Sigmoid colon (tissue), 7 donors: ENCODE results near the gene POLG. TPM values are rescaled to one million over a fixed set of nuclear protein-coding genes. Genes with fewer than 3 reads are reported as not detected.

ENCODE experiments used
- DNase-seq: peaks from one replicate; pipeline ENCODE4 v3.0.0-alpha.2; 2019
- H3K27ac ChIP-seq, 4 donors: fragments of 200-600 bp; sonication (generic); one replicate each; pipeline ENCODE4 v1.5.1; 2016 to 2019; ENCODE audit warnings: mild to moderate bottlenecking in 1 of 4
- H3K27me3 ChIP-seq, 3 donors: fragments of 200-600 bp; sonication (generic); one replicate each; pipeline ENCODE4 v1.5.1; 2019; ENCODE audit warnings: mild to moderate bottlenecking in 1 of 3
- H3K36me3 ChIP-seq, 4 donors: fragments of 200-600 bp; sonication (generic); one replicate each; pipeline ENCODE4 v1.5.1; 2016 to 2019
- H3K4me1 ChIP-seq, 4 donors: fragments of 200-600 bp; sonication (generic); one replicate each; pipeline ENCODE4 v1.5.1; 2017 to 2019
- H3K4me3 ChIP-seq, 4 donors: fragments of 200-600 bp; sonication (generic); one replicate each; pipeline ENCODE4 v1.5.1; 2017 to 2019; ENCODE audit warnings: mild to moderate bottlenecking in 2 of 4, moderate library complexity in 1 of 4
- H3K9me3 ChIP-seq, 4 donors: fragments of 200-600 bp in 3 of 4; sonication (generic) in 3 of 4; one replicate each; pipeline versions ENCODE4 v1.5.1 to v1.6.1; 2013 to 2019
- CTCF ChIP-seq, 4 experiments: fragments of 450-650 bp in 3 of 4; fragments of 200-600 bp in 1 of 4; IDR thresholded peaks; one replicate each; pipeline ENCODE4 v1.5.1; 2016 to 2019; ENCODE audit warnings: antibody characterized with exemption in 4 of 4, mild to moderate bottlenecking in 3 of 4, moderate library complexity in 2 of 4
- EP300 ChIP-seq, 4 donors: sonication (generic); formaldehyde crosslinking; IDR thresholded peaks; one replicate each; pipeline ENCODE4 v1.6.1; 2017; ENCODE audit warnings: antibody characterized with exemption in 4 of 4
- POLR2A ChIP-seq, 2 donors: fragments of 450-650 bp; IDR thresholded peaks; one replicate each; pipeline ENCODE4 v1.6.1; 2016; ENCODE audit warnings: antibody characterized with exemption in 2 of 2, mild to moderate bottlenecking in 2 of 2, moderate library complexity in 2 of 2
- POLR2AphosphoS5 ChIP-seq, 4 donors: sonication (generic); formaldehyde crosslinking; IDR thresholded peaks; one replicate each; pipeline ENCODE4 v1.6.1; 2017; ENCODE audit warnings: antibody characterized with exemption in 4 of 4
- WGBS, 2 donors: extraction: QIAGEN DNeasy Blood & Tissue Kit; methylation state at CpG; one replicate each; pipeline ENCODE4 v1.1.7; 2013; 5-methylcytosine and 5-hydroxymethylcytosine counted together
- intact Hi-C: fragments of 100-400 bp; cut with DNase I; formaldehyde crosslinking; loops from one replicate; pipeline ENCODE4 v1.15.1; 2023
- polyA plus RNA-seq, 3 donors: library from polyadenylated mRNA; stranded (reverse); fragments of 200-250 nt; gene quantifications; one replicate each; pipeline ENCODE4 v1.2.3, GENCODE V29; 2013
- total RNA-seq, 4 donors: library from RNA; depleted of rRNA; stranded (reverse); fragments of >200 nt; gene quantifications; one replicate each; pipeline ENCODE4 v1.1.0, GENCODE V29; 2016
- donor health status: healthy with polysubstance abuse.
- donor health status: Bipolar disorder and iron deficiency.
- donor health status: healthy.

Gene POLG
- total and polyA plus RNA-seq, 7 donors = 25.2 to 43.4 (median 38.5) TPM

GRCh38 chr15:89377842-89378295, 43.2 kb upstream of the POLG start:
- H3K4me3 ChIP-seq = peak overlapping the region in 1 of 4 donors; percentile 41
- no peak for TF ChIP-seq POLR2A (IDR thresholded peaks at IDR 0.05)
- TF ChIP-seq POLR2AphosphoS5 (IDR thresholded peaks at IDR 0.05) = no peak
- TF ChIP-seq EP300 (IDR thresholded peaks at IDR 0.05) = no peak
- TF ChIP-seq CTCF (IDR thresholded peaks at IDR 0.05) = no peak
- 7 to 10% methylated on average over 30 of the region's 30 CpGs for WGBS, 2 donors
- intact Hi-C loops = no loop called here
- H3K27me3 ChIP-seq = peaks cover 44 to 95% (median 68%) of the 10 kb centered on the region in 3 donors
- H3K9me3 ChIP-seq = no peaks in the 10 kb centered on the region
- H3K4me1 ChIP-seq = peaks cover 0 to 18% (median 12%) of the 10 kb centered on the region in 4 donors
- DNase-seq = no peak
- no peak overlapping the region for H3K27ac ChIP-seq
- H3K36me3 ChIP-seq = no peaks in the 10 kb centered on the region

- peaks cover 0 to 18% (median 12%) of the 10 kb centered on the region in 4 donors for H3K4me1 ChIP-seq
- TF ChIP-seq EP300 (IDR thresholded peaks at IDR 0.05) (no peak), CTCF (IDR thresholded peaks at IDR 0.05) (no peak)
- DNase-seq = no peak
- no peak overlapping the region for H3K4me3 ChIP-seq
- peaks cover 51 to 100% (median 74%) of the 10 kb centered on the region in 3 donors for H3K27me3 ChIP-seq
- 13 to 21% methylated on average over 31 of the region's 31 CpGs for WGBS, 2 donors
- no peaks in the 10 kb centered on the region for H3K36me3 ChIP-seq
- intact Hi-C loops = no loop called here
- no peaks in the 10 kb centered on the region for H3K9me3 ChIP-seq
- H3K27ac ChIP-seq = no peak overlapping the region
Measured at GRCh38 chr15:89377024-89377841, 42.6 kb upstream of the POLG start.

GRCh38 chr15:89376388-89376787, 41.8 kb upstream of the POLG start:
- intact Hi-C loops = no loop called here
- Histone ChIP-seq H3K4me3 (no peak overlapping the region), H3K9me3 (no peaks in the 10 kb centered on the region), H3K4me1 (peaks cover 0 to 24% (median 17%) of the 10 kb centered on the region in 4 donors), H3K27ac (no peak overlapping the region), H3K36me3 (no peaks in the 10 kb centered on the region), H3K27me3 (peaks cover 58 to 100% (median 82%) of the 10 kb centered on the region in 3 donors)
- DNase-seq = no peak
- no peak for TF ChIP-seq EP300 (IDR thresholded peaks at IDR 0.05)
- no peak for TF ChIP-seq POLR2AphosphoS5 (IDR thresholded peaks at IDR 0.05)
- no peak for TF ChIP-seq POLR2A (IDR thresholded peaks at IDR 0.05)
- TF ChIP-seq CTCF (IDR thresholded peaks at IDR 0.05) = no peak
- WGBS, 2 donors = 48 to 51% methylated on average over 2 of the region's 2 CpGs

GRCh38 chr15:89375093-89376005, 40.7 kb upstream of the POLG start:
- Histone ChIP-seq H3K4me3 (no peak overlapping the region), H3K27me3 (peaks cover 66 to 100% (median 93%) of the 10 kb centered on the region in 3 donors), H3K36me3 (no peaks in the 10 kb centered on the region), H3K4me1 (peaks cover 0 to 32% (median 26%) of the 10 kb centered on the region in 4 donors), H3K9me3 (no peaks in the 10 kb centered on the region), H3K27ac (no peak overlapping the region)
- TF ChIP-seq POLR2AphosphoS5 (IDR thresholded peaks at IDR 0.05) (no peak), POLR2A (IDR thresholded peaks at IDR 0.05) (no peak), EP300 (IDR thresholded peaks at IDR 0.05) (no peak), CTCF (IDR thresholded peaks at IDR 0.05) (no peak)
- WGBS, 2 donors = 9 to 12% methylated on average over 9 of the region's 9 CpGs
- DNase-seq = no peak
- intact Hi-C loops = no loop called here
